GDM1 (cell line): ENCODE measurements around the gene EVC.

ENCODE experiments used
- DNase-seq: peaks from one replicate; lab custom pipeline; 2025; lab: John Stamatoyannopoulos, UW

The EVC gene

DNA sequence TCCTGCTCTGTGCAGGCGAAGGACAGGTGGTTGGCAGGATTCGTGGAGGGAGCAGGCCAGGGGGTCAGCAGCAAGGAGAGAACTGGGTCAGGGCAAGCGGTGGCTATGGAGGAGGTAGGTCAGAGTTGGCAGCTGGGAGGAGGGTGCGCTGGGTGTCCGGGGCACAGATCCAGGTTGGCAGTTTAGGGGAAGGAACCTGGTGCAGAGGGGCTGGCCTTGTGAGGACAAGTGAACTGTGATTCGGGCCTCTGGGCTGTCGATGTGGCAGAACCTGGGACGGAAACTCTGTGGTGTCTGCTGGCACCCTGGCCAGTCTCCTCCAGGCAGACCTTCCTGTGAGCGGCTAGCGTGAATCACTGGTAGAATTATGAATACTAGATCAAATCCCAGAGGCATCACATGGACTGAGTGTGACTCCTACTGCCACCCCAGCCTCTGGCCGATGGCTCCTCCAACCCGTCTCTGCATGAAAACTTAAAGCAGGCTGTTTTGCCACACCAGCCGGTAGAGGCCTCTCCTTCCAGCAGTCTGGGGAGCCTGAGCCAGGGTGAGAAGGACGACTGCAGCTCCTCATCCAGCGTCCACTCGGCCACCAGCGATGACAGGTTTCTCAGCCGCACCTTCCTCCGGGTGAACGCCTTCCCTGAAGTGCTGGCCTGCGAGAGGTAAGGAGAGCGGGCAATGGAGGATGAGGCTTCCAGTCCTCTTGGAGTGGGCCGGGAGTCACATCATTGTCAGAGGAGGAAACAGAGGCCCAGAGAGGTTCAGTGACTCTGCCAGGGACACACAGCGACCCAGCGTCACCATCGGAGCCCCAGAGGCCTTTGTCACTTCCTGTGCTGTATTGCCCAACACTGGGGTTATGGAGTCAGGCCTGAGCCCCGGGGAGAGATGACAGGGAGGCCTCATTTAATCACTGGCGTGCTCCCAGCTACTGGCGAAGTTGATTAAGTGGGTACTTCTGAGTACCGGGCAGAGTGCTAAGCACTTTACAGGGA is 20.3 kb downstream of the EVC start:
- no peak for DNase-seq

DNA sequence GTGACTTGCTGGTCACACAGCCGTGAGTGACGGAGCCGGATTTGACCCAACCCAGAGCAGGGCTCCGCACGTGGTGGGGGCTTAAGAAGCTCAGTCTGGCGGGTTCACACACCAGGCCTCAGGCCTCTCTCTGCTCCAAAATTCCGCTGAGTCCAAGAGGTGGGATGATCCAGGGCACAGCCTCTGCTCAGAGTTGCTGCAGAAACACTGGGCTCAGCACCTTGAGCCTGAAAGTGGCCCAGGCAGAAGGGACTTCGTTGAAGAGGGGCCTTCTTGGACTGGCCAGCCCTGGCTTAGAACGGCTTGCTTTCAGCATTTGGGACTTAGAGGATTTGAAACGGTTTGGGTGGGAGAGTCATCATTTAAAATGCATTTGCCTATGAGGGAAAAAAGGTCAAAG is 21.2 kb downstream of the EVC start:
- DNase-seq = no peak

DNA sequence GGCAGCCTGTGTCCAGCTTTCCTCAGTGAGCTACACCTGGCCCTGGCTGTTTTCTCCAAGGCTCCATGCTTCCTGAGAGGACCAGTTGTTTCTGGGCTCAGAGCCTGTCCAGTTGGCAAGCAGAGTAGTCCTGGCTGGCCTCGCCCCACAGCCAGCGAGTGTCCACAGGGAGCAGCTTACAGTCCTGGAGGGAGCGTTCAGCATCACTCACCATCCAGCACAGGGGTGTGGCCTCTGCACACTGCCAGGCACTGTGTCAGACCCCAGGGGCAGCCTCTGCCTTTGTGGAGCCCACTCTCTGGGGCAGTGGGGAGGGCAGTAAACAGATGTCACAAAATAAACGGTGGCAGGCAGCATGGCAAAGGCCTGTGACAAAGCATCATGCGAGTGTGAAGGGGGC is 23.9 kb downstream of the EVC start:
- DNase-seq = no peak

DNA sequence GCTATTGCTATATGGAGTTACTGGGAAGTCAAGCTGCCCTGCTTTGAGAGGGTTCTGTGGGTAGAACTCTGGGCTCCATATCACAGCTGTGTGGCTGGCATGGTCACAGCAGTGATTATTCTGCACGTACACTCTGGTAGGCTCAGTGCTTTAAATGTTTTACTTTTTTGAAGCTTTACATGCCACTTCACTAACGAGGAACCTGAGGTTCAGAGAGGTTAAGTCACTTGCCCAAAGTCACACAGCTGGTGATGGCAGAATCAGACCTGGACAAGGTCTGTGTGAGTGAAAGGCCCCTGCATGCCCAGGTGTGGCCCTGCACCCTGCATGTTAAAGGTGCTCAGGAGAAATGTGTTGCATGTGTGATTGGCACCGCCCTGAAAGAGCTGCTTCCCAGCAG is 24.5 kb downstream of the EVC start:
- DNase-seq = no peak

DNA sequence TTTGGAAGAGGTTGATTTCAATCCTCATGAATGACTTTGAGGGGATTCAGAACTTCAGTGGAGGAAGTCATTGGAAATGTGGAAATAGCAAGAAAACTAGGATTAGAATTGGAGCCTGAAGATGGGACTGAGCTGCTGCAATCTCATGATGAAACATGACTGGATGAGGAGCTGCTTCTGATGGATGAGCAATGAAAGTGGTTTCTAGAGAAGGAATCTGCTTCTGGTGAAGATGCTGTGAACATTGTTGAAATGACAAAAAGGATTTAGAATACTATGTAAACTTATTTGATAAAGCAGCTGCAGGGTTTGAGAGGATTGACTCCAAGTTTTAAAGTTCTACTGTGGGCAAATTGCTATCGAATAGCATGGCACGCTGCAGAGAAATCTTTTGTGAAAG is 27.1 kb downstream of the EVC start:
- no peak for DNase-seq

DNA sequence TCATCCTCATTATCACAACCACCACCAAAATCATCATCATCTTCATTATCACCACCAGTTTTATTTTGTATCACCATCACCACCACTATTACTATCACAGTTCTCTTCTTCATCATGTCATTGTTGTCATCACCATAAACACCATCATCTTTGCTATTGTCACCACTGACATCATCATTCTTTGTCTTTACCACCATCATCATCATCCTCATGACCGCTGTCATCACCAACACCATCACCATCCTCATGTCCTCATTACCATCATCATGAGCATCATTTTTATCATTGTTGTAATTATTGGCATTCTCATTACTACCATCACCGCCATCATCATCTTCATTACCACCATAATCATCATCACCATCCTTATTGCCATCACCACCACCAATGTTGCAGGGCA is 31.4 kb downstream of the EVC start:
- DNase-seq = no peak

DNA sequence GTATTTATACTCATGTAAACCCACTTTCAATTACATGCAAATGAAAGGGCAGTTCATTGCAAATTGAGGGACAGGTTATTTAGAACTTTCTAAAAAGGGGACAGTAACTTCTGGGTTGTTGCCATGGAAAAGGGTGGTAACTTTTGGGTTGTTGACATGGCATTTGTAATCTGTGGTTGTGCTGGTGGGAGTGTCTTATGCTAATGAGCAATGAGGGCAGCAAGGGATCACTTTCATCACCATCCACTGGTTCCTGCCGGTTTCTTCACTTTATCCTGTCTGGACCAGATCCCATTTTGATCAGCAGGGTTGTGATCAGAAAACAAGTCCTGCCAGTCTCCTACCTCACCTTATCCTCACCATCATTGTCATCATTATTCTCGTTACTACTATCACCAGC is 32.0 kb downstream of the EVC start:
- DNase-seq = no peak

DNA sequence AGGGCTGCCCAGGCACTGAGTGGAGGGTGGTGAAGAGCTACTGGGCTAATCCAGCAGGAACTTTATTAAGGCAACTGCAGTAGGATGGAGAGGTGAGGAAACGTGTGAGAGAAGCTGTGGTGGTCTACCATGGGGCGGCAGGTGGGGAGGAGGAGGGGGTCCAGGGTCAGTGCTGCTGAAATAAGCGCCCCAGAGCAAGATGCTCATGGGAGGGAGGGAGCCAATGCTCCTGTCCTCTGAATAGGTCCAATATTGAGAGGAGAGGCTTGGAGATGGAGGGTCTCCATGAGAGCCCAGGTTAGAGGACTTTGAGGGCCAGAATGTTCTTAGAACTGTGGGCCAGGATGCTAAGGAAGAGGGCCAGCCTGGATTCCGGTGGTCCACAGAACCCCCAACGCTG is 35.2 kb downstream of the EVC start:
- no peak for DNase-seq

DNA sequence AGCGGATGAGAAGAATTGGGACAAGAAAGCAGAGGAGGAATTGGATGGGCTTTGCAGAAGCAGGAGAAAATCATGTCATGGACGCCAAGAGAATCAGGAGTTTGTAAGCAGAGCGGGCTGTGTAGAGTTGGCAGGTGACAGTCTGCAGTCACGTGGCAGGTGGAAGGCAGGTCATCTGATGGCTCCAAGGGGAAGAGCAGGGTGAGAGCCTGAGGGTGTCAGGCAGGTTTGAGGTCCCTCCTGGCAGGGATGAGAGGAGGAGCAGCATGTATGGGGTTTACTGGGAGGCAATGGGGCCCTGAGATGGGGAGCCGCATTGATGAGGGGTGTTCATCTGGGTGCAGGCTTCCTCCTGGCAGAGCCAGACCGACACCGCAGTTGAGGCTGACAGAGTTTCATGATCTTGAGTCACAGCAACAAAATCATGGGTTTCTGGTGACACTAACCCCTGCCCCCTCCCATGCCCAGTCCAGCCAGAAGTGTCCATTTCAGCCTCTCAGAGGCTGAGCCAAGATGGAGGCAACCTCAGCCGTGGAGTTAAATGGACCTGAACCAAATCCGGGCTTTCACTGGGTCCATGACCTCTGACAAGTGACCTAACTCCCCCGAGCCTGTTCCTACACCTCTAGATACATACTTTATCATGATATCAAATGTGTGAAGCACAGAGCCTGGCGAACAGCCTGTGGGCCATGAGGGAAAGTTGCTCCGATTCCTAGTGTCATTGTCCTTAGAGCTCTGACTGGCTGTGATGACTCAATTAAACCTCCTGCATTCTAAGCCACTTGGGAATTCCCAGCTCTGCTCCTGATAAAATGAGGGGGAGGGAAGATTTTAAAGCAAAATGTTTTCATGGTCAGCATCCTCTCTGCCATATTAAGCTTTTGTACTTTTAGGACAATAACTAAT is 36.1 kb downstream of the EVC start:
- DNase-seq = no peak

DNA sequence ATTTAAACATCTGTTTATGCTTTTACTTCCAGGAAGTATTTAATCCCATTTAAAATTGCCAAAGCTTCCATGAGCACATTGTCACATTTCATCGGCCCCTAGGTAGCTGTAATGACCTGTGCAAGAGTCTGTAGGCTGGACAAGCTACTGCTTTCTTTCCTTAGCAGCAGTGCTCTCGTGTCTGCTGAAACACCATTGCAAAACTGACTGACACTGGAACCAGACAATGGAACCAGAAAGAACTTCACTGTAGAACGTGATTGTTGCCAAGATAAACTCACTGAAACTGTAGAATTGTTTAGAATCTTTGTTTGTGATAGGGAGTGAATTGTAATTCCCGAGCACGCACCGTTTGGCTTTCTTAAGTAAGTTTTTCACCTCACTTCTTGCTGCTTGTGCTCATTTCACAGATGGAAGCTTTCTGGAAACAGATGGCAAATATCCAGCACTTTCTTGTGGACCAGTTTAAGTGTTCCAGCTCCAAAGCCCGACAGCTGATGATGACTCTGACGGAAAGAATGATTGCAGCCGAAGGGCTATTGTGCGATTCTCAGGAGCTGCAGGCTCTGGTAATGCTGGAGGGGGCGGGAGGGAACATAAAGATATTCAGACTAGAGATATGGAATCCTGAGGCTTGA is 36.9 kb downstream of the EVC start:
- DNase-seq = no peak

DNA sequence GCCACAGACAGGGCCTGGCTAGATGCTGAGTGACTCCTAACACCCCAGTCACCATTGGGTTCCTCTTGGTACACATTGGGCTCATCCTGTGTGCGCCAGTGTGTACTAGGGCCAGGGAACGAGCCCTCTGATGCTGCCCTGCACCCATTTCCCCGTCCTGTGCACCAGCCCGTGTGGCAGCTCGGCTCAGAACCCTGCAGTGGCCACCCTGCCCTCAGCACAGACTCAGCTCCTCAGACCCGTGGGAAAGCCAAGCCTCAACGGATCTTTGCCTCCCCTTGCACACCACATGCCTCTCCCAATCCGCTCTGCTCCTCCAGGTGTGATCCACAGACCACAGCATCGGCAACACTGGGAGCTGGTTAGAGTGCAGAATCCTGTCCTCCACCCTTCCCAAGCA is 38.6 kb downstream of the EVC start:
- DNase-seq = no peak

DNA sequence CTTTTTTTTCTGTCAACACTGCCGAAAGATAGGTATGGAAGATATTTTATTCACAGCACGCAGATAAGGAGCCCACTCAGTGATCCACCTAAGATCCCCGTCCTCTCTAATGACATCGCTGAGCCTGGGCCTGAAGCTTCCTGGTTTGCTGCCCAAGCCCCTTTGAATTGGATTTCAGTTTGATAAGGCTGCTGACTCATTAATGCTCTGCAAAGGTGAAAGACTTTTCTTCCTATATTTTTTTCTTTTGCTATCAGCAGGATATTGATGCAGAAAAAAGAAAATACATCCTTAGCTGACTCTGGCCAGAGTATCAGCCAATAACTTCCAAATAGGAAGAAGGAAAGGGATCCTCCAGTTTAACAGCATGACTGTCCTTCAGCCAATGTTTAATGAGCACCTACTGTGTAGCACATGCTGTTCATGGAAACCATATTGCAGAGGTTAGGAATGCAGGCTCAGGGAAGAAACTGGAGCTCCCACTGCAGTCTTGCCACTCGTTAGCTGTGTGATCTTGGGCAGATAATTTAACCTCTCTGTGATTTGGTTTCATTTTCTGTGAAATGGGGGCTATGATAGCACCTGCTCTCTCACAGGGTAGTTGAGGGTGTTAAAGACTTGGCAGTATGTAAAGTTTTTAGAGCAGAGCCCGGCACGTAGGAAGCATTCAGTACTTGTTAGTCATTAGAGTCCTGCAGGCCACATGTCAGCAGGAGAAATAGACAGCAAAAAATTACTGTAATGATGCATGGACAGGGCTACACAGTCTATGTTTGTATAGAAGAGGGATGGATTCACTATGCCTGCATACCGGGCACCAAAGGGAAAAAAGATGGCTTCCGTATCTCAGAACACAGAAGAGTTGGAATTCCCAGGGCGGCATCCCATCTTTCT is 39.3 kb downstream of the EVC start:
- DNase-seq = no peak

DNA sequence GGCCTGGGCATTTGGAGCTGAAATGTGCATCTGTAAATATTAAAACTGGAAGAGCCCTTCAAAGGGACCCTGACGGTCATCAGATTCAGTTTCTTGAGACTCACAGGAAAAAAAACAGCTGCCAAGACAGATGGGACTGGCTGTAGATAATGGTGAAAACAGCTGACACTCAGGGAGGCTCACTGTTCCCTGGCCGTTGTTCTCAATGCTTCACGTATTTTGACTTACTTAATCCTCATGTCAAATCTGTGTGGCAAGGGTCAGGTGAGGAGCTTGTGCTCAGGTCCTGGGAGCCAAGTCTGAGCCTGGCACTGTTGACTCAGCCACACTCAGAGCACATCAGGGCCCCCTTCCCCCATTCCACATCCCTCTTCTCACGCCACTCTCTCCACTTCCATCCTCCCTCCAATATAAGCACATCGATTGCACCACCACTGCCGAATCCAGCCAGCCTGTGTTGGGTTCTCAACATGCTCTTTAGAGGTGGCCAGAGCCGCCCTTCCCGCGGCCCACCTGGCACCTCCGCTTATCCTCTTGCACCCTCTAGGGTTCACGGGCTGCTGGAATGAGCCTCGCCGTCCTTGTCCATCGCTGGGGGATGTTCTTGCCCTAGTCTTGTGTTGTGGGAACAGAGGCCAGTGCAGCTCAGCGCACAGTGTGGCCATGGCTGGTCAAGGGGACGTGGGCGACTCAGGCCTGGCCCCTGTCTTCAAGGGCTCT is 40.1 kb downstream of the EVC start:
- DNase-seq = no peak

DNA sequence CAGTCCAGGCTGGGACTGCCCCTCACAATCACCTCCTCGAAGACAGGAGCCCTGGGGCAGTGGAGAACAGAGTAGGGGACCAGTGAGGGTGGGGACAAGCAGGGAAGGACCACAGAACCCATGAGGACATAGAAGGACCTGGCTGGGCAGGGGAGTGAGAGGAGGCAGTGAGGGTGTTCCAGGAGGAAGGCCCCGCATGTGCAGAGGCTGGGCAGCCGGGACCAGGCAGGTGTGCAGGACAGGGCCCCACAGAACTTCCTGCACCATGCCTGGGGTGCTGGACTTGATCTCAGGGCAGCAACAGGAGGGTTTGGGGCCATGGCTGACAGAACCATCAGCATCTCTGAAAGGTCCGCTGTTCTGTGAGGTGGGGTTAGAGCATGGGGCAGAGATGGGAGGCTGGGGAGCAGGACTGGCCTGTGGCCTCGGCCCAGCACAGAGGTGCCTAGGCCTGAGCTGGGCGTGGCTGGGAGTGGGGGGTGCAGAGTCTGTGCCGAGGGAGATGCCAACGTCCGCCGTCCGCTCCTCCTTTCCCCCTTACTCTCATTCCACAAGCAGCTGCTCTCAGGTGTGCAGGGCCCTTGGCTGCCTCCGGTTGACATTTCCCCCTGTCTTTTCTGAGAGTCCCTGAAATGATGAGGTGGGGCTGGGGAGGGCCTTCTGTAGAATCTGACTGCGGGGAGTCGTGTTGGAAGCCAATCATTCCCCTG is 40.8 kb downstream of the EVC start:
- no peak for DNase-seq

DNA sequence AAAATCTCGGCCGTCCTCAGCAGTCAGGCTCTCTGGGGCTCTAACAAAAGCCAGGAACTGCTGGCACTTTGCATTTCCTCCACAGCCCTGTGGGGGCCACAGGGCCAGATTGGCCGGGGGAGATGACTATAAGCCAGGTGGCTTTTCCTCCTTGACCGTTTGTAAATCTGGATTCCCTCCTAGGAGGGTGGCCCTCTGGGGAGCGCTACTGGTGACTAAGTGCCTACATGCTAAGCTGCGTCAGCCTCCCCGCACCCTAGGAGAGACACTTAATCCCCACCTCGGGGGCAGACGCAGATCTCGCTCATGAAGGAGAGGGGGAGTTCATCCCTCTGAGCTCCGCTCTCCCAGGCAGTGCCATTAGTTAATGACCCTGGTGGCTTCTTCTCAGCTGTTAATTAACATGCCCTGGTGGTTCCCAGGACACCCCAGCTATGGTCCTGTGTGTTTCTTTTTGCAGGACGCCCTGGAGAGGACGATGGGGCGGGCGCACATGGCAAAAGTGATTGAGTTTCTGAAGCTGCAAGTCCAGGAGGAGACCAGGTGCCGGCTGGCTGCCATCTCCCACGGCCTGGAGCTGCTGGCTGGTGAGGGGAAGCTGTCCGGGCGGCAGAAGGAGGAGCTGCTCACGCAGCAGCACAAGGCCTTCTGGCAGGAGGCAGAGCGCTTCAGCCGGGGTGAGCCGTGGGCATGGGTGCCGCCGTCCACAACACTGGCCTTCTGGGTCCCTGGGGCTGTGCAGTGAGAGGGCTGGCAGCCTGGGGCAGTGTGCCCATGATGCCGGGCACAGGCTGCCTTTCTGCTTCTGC is 41.6 kb downstream of the EVC start:
- no peak for DNase-seq

DNA sequence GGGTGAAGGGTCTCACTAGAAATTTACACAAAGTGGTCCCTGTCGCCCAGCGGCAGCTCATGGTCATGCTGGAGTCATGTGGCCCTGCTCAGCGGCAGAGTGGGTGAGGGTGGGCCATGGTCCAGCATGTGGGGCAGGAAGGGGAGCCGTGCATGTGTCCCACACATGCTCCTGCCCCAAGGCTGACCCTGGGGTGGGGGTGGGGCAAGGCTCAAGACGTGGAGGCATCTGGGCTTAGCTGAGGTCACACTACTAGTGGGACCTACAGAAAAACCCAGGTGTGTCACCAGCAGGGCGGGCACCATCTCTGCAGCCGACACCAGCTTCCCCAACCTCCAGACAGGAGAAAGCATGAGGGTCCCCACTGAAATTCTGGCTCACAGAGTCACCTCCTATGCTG is 42.4 kb downstream of the EVC start:
- DNase-seq = no peak

DNA sequence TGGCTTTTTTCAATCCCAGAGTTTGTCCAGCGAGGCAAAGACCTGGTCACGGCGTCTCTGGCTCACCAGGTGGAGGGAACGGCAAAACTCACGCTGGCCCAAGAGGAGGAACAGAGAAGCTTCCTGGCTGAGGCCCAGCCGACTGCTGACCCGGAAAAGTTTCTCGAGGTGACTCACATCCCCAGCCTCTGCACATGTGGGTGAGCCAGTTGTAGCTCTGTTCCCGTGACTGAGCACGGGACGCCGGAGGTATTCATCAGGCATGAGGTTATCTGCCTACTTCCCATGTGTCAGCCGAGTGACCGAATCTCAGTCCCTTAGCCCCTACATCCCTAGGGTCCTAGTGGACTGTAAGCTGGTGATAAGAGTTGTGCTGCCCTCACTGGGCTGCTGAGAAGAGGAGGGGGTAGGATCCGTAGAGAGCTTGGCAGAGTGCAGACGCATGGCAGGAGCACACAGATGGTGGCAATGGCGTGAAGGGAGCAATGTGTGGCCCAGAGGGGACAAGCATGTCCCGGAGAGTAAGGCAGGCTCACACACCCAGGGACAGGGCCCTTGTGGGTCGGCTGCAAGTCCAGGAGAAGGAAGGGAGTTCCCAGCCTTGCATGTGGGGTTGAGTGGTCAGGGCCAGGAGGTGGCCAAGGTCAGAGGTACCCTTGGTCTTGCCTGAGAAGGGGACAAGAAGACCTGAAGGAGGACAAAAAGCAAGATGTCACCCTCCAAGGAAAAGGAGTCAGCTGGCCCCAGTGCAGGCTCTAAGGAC is 42.9 kb downstream of the EVC start:
- DNase-seq = no peak

DNA sequence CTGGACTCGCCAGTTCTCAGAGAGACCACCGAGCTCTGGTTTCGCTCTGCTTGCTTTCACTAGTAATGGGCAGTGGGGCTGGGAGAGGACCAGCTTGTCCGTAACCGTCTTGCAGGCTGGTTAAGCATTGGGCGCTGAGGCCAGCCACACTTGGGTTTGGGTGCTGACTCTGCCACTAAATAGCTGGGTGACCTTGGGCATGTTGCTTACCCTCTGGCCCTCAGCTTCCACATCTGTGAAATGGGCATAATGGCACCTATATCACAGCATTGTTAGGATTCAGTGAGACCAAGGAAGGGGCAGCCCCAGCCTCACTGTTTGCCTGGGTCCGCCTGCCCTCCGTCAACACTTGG is 43.5 kb downstream of the EVC start:
- no peak for DNase-seq

DNA sequence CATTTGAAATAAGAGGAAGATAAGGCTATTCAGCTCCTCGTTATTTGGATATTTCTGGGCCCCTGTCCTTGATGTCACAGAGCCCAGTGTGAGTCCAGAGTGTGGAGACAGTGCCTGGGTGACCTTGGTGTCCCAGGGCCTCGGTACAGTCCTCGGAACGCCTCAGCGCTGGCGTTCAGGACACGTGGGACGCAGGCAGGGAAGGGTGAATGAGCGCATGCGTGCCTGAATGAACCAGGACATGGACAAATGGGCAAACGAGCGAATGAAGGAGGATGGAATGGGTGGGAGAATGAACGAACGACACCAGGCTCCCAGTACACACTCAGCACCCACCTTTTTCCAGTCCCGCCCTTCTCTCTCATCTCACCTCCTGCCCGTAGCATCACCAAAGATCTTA is 44.2 kb downstream of the EVC start:
- no peak for DNase-seq
